RPMI7951 (cell line): ENCODE results near the gene A4GALT. TPM values are rescaled to one million over a fixed set of nuclear protein-coding genes. Genes with fewer than 3 reads are reported as not detected.
A peak's percentile ranks its signal among the peaks of the same experiment; 100 is the strongest.
"Not testable (repeated sequence)": the region's sequence is repeated elsewhere in the genome, so short reads cannot be mapped to it uniquely, and the experiment has no call there.

Experiments
- DNase-seq: peaks from one replicate; pipeline ENCODE4 v3.0.0-alpha.2; 2012; ENCODE audit warnings: low read depth
- total RNA-seq: library from RNA; depleted of rRNA; stranded (reverse); fragments of >200 nt; shearing (Covaris generic); gene quantifications from 2 replicates; pipeline ENCODE4 v1.2.3, GENCODE V29; 2014

A4GALT gene
- total RNA-seq, 1 experiment from 2014 or later, result 3.2 TPM

- no peak for DNase-seq
Observed at GRCh38 chr22:42682113-42682851, 38.4 kb downstream of the A4GALT start.

- DNase-seq, result peak; percentile 91
Observed at GRCh38 chr22:42680648-42681047, 40.0 kb downstream of the A4GALT start.

- no peak for DNase-seq
Observed at GRCh38 chr22:42679691-42680090, 41.0 kb downstream of the A4GALT start.

- no peak for DNase-seq
Observed at GRCh38 chr22:42678894-42679293, 41.8 kb downstream of the A4GALT start.

GRCh38 chr22:42677936-42678335, 42.7 kb downstream of the A4GALT start:
- not testable (repeated sequence) for DNase-seq

GRCh38 chr22:42676059-42676607, 44.5 kb downstream of the A4GALT start:
- no peak for DNase-seq

GRCh38 chr22:42673898-42674401, 46.7 kb downstream of the A4GALT start:
- DNase-seq, result no peak

GRCh38 chr22:42673071-42673470, 47.6 kb downstream of the A4GALT start:
- DNase-seq, result not testable (repeated sequence)

GRCh38 chr22:42670921-42671709, 49.6 kb downstream of the A4GALT start:
- DNase-seq, result no peak

- DNase-seq, result no peak
Observed at GRCh38 chr22:42670046-42670445, 50.6 kb downstream of the A4GALT start.

GRCh38 chr22:42666393-42666792, 54.3 kb downstream of the A4GALT start:
- not testable (repeated sequence) for DNase-seq

- no peak for DNase-seq
Observed at GRCh38 chr22:42664976-42665831, 55.5 kb downstream of the A4GALT start.

- peak; percentile 63 for DNase-seq
Observed at GRCh38 chr22:42661985-42662831, 58.5 kb downstream of the A4GALT start.

GRCh38 chr22:42656578-42656977, 64.1 kb downstream of the A4GALT start:
- no peak for DNase-seq

GRCh38 chr22:42655693-42656092, 65.0 kb downstream of the A4GALT start:
- DNase-seq, result no peak

GRCh38 chr22:42654436-42655073, 66.1 kb downstream of the A4GALT start:
- DNase-seq, result no peak

- DNase-seq, result no peak
Observed at GRCh38 chr22:42653999-42654398, 66.7 kb downstream of the A4GALT start.

- DNase-seq, result no peak
Observed at GRCh38 chr22:42651134-42651533, 69.5 kb downstream of the A4GALT start.

- DNase-seq, result peak; percentile 73
Observed at GRCh38 chr22:42649246-42650099, 71.2 kb downstream of the A4GALT start, which contains the start of gene CYB5R3. Gene CYB5R3, minus strand, starts transcription at chr22:42649392. Its CDS starts 77 bp downstream, at chr22:42649315.
